Activated T-cell treated with anti-CD3 and anti-CD28 coated beads for 1 hour (primary cell): Measurements from ENCODE around the gene FCGR3B.
"Not testable (repeated sequence)": the region's sequence is repeated elsewhere in the genome, so short reads cannot be mapped to it uniquely, and the experiment has no call there.

Experiments used
- DNase-seq: peaks from one replicate; pipeline ENCODE4 v3.0.0-alpha.2; 2020; ENCODE audit warnings: low read depth

FCGR3B gene

GRCh38 chr1:161605024-161605423 lies 26.0 kb downstream of the FCGR3B start:
- DNase-seq: not testable (repeated sequence)

- not testable (repeated sequence) for DNase-seq
Measured at GRCh38 chr1:161597077-161597476, 33.9 kb downstream of the FCGR3B start.

GRCh38 chr1:161595583-161595982 lies 35.4 kb downstream of the FCGR3B start:
- DNase-seq: not testable (repeated sequence)

- not testable (repeated sequence) for DNase-seq
Measured at GRCh38 chr1:161595173-161595572, 35.8 kb downstream of the FCGR3B start.

GRCh38 chr1:161594269-161594984 lies 36.5 kb downstream of the FCGR3B start:
- not testable (repeated sequence) for DNase-seq

- not testable (repeated sequence) for DNase-seq
Measured at GRCh38 chr1:161593092-161593755, 37.8 kb downstream of the FCGR3B start.

- not testable (repeated sequence) for DNase-seq
Measured at GRCh38 chr1:161592586-161592985, 38.4 kb downstream of the FCGR3B start.

GRCh38 chr1:161589920-161590319 lies 41.1 kb downstream of the FCGR3B start:
- not testable (repeated sequence) for DNase-seq

- DNase-seq: not testable (repeated sequence)
Measured at GRCh38 chr1:161589365-161589764, 41.6 kb downstream of the FCGR3B start.

GRCh38 chr1:161588596-161588995 lies 42.4 kb downstream of the FCGR3B start:
- DNase-seq: not testable (repeated sequence)

- DNase-seq: not testable (repeated sequence)
Measured at GRCh38 chr1:161582882-161583281, 48.1 kb downstream of the FCGR3B start.

- not testable (repeated sequence) for DNase-seq
Measured at GRCh38 chr1:161580879-161581537, 50.0 kb downstream of the FCGR3B start.

- DNase-seq: not testable (repeated sequence)
Measured at GRCh38 chr1:161579856-161580507, 51.0 kb downstream of the FCGR3B start.

GRCh38 chr1:161576676-161577075 lies 54.3 kb downstream of the FCGR3B start:
- DNase-seq: not testable (repeated sequence)
